ENCODE measurements around the gene PLCB1.

Gene PLCB1

DNA sequence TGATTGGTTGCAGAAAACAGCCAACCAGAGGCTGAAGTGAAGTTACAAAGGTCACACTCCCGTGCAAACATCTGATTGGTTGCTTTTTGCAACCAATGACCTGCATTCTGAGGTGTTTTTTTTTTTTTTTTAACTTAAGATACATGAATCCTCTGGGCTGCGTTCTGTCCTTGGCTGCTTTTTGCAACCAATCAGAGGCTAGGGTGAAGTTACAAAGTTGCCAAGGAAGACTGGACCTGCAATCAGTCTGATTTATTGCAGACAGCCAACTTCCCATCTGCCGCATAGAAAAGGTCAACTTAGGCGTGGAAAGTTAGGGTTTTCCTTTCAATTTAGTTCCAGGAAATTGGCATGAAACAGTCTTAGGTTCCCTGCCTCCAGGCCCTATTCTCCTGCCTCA, 292.9 kb downstream of the PLCB1 start:
- TF ChIP-seq, protein P1, sequence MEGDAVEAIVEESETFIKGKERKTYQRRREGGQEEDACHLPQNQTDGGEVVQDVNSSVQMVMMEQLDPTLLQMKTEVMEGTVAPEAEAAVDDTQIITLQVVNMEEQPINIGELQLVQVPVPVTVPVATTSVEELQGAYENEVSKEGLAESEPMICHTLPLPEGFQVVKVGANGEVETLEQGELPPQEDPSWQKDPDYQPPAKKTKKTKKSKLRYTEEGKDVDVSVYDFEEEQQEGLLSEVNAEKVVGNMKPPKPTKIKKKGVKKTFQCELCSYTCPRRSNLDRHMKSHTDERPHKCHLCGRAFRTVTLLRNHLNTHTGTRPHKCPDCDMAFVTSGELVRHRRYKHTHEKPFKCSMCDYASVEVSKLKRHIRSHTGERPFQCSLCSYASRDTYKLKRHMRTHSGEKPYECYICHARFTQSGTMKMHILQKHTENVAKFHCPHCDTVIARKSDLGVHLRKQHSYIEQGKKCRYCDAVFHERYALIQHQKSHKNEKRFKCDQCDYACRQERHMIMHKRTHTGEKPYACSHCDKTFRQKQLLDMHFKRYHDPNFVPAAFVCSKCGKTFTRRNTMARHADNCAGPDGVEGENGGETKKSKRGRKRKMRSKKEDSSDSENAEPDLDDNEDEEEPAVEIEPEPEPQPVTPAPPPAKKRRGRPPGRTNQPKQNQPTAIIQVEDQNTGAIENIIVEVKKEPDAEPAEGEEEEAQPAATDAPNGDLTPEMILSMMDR (IDR thresholded peaks at IDR 0.05; ENCODE audit: low read depth, low read length), result no peak
- DNase-seq (ENCODE audit: low read depth in 2 of 2), result no peak
- no peak overlapping the region for H3K4me3 ChIP-seq (replicated peaks in 1 of 2; ENCODE audit: low read depth in 2 of 2, low read length in 2 of 2)

DNA sequence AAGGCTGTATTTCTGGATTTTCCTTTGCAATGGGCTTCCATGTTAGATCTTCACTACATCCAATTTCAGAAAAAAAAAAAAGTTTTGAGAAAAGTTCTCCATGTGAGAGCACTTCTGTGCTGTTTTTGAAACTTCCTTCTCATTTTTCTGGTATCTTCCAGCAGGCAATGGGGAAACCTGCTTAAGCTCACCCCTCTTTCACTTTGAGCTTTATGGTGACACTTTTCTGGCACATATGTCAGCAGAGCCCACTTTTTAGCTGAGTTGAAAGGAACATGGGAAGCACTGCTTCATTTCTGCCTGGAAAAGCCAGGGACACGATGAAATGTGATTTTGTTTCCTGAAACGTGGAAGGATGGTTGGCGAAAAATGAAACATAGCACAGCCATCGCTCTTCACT, 293.7 kb downstream of the PLCB1 start:
- no peak for DNase-seq (ENCODE audit: low read depth in 2 of 2)
- H3K4me3 ChIP-seq (replicated peaks in 1 of 2; ENCODE audit: low read depth in 2 of 2, low read length in 2 of 2), result no peak overlapping the region
- TF ChIP-seq, protein P1 (IDR thresholded peaks at IDR 0.05; ENCODE audit: low read depth, low read length), result no peak

DNA sequence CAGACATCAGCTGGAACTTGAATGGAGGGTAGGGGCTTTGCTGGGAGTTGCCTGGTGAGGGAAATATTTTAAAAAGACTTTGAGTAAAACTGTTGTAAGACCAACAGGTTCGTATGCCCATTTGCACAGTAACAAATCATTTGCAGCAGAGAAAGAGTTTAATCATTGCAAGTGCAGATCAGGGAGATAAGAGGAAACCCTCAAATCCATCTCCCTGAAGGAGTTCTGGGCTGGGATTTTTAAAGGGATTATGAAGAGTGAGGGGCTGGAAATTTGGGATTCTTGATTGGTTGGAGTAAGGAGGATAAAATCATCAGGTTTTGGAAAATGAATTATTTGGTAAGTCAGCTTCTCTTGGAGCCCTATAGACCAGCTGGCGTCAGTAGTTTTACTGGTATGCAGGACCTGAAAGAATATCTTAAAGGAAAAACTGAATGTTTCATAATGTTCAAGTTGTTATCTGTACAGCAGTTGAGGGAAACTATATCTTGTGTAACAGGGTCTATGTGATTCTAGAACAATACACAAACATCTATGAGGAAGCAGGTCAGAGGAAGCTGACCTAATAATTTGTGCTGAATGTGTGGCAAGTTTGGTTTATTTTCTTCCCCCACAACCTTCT, 295.5 kb downstream of the PLCB1 start:
- H3K4me3 ChIP-seq (replicated peaks in 1 of 2; ENCODE audit: low read depth in 2 of 2, low read length in 2 of 2), result no peak overlapping the region
- DNase-seq (ENCODE audit: low read depth in 2 of 2), result peak; percentile 52 to 85
- TF ChIP-seq, protein P1 (IDR thresholded peaks at IDR 0.05; ENCODE audit: low read depth, low read length), result no peak

DNA sequence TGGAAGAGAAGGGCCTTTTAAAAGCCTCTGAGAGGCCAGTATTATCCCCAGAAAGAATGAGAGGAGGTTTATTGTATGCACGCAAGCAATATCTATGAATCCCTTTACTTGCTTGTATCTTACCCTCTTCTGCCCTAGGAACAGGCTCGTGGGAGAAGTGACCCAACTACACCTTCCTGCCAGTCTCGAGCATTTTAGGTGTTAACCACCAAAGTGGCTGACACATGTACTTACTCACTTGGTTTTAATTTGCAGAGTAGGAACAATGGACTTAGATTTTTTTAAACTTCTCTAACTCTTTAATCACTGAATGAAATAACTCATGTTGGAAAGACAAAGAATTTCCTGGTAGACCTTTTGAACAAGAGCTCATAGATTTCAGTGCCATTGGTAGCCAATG, 296.9 kb downstream of the PLCB1 start:
- H3K4me3 ChIP-seq (replicated peaks in 1 of 2; ENCODE audit: low read depth in 2 of 2, low read length in 2 of 2), result no peak overlapping the region
- TF ChIP-seq, protein P1 (IDR thresholded peaks at IDR 0.05; ENCODE audit: low read depth, low read length), result no peak
- DNase-seq (ENCODE audit: low read depth in 2 of 2), result no peak

DNA sequence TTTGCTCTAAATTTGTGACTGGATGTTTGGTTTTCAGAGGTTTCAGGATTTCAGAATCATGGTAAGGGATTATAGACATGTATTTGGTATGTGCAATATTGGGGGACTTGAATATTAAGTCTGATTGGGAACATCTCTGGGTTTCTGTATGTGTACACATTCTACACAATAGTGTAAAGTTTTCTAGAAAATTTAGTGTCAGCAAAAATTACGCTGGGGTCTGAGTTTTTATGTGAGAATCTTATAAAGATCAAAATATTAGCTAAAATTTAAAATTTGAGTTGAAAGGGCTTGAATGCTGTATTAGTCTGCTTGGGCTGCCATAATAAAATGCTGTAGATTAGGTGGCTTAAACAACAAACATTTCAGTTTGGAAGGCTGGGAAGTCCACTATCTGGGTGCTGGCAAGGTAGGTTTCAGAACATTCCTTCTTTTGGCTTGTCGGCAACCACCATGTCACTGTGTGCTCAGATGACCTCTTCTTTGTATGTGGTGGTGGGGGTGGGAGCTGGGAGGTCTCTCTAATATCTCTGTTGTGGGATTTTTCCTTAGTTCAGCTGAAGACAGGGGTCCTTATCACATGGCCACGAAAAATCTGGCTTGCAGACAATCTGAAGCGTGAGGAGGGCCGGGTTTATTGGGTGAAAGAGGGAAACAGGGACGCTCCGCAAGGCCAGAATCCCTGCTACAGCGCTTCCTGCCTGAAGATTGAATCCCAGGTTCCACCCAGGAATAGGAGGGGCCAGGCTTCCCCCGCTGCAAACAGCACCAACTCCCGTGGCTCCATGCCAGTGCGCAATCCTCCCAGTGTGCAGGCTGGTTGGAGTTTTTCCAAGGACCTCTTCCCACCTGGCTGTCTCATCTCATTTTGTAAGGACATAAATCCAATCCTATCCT, 299.7 kb downstream of the PLCB1 start:
- peak; percentile 60 to 80 for DNase-seq (ENCODE audit: low read depth in 2 of 2)
- TF ChIP-seq, protein P1 (IDR thresholded peaks at IDR 0.05; ENCODE audit: low read depth, low read length), result no peak
- H3K4me3 ChIP-seq (replicated peaks in 1 of 2; ENCODE audit: low read depth in 2 of 2, low read length in 2 of 2), result no peak overlapping the region

GRCh38 chr20:8432435-8433148, 300.5 kb downstream of the PLCB1 start:
- TF ChIP-seq, protein P1 (IDR thresholded peaks at IDR 0.05; ENCODE audit: low read depth, low read length), result no peak
- H3K4me3 ChIP-seq (replicated peaks in 1 of 2; ENCODE audit: low read depth in 2 of 2, low read length in 2 of 2), result no peak overlapping the region
- DNase-seq (ENCODE audit: low read depth in 2 of 2), result no peak
